ENCODE results near the gene KCNJ10.
A peak's percentile ranks its signal among the peaks of the same experiment; 100 is the strongest.
"Not testable (repeated sequence)": the region's sequence is repeated elsewhere in the genome, so short reads cannot be mapped to it uniquely, and the experiment has no call there.

KCNJ10 gene

DNA sequence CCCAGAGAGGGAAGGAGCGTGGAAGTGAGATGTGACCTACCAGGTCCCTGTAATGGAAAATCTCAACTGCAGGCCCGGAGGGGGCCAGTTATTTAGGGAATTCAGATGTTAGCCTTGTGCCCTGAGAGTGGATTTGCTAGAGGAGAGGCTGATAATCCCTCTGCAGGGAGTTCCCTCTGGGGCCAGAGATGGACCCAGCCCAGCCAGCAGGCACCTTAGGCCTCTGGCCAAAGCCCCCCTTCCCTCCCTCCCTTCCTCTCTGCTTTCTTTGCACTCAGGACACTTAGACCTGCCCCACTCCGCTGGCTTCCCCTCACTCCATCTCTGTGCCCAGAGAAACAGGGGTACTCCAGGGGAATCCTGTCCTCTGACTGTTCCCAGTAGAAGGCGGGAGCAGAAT, 44.1 kb upstream of the KCNJ10 start:
- no peak overlapping the region for H3K9ac ChIP-seq (ENCODE audit: low read depth, low read length)
- no peak for TF ChIP-seq CTCF (IDR thresholded peaks at IDR 0.05; ENCODE audit: borderline replicate concordance, extremely low read depth, low read length, poor library complexity, severe bottlenecking)
- no peak for TF ChIP-seq EZH2 (IDR thresholded peaks at IDR 0.05; ENCODE audit: borderline replicate concordance, low read depth, low read length, severe bottlenecking)
- no peaks in the 10 kb centered on the region for H3K79me2 ChIP-seq (ENCODE audit: insufficient read depth, low read length)
- no peak overlapping the region for H3K4me2 ChIP-seq (ENCODE audit: insufficient read depth, low read length)
- H4K20me1 ChIP-seq (ENCODE audit: insufficient read depth, low read length): no peaks in the 10 kb centered on the region
- H3K9me3 ChIP-seq (ENCODE audit: insufficient read depth, low read length, severe bottlenecking): no peaks in the 10 kb centered on the region
- no peaks in the 10 kb centered on the region for H3K4me1 ChIP-seq (ENCODE audit: insufficient read depth, low read length)
- DNase-seq (no peak), ATAC-seq (ENCODE audit: insufficient read depth, low read depth) (no peak)
- no peak overlapping the region for H3K4me3 ChIP-seq (ENCODE audit: low read depth in 1 of 2, low read length in 2 of 2)
- no peak overlapping the region for H3K27ac ChIP-seq (ENCODE audit: low read length)
- H2AFZ ChIP-seq (ENCODE audit: low read depth, low read length): no peak overlapping the region
- H3K27me3 ChIP-seq (ENCODE audit: insufficient read depth, low read length, poor library complexity): peaks cover 32% of the 10 kb centered on the region
- no peaks in the 10 kb centered on the region for H3K36me3 ChIP-seq (ENCODE audit: insufficient read depth, low read length)

- Histone ChIP-seq H3K9me3 (ENCODE audit: insufficient read depth, low read length, severe bottlenecking) (no peaks in the 10 kb centered on the region), H3K4me3 (ENCODE audit: low read depth in 1 of 2, low read length in 2 of 2) (no peak overlapping the region), H4K20me1 (ENCODE audit: insufficient read depth, low read length) (no peaks in the 10 kb centered on the region), H2AFZ (ENCODE audit: low read depth, low read length) (no peak overlapping the region), H3K9ac (ENCODE audit: low read depth, low read length) (no peak overlapping the region), H3K36me3 (ENCODE audit: insufficient read depth, low read length) (no peaks in the 10 kb centered on the region), H3K27ac (ENCODE audit: low read length) (no peak overlapping the region), H3K27me3 (ENCODE audit: insufficient read depth, low read length, poor library complexity) (peaks cover 28% of the 10 kb centered on the region), H3K4me2 (ENCODE audit: insufficient read depth, low read length) (no peak overlapping the region), H3K79me2 (ENCODE audit: insufficient read depth, low read length) (no peaks in the 10 kb centered on the region), H3K4me1 (ENCODE audit: insufficient read depth, low read length) (no peaks in the 10 kb centered on the region)
- no peak for DNase-seq
- ATAC-seq (ENCODE audit: insufficient read depth, low read depth): no peak
- TF ChIP-seq CTCF (IDR thresholded peaks at IDR 0.05; ENCODE audit: borderline replicate concordance, extremely low read depth, low read length, poor library complexity, severe bottlenecking) (no peak), EZH2 (IDR thresholded peaks at IDR 0.05; ENCODE audit: borderline replicate concordance, low read depth, low read length, severe bottlenecking) (no peak)
These were observed 43.4 kb upstream of the KCNJ10 start for GRCh38 chr1:160113407-160113806.

- Histone ChIP-seq H3K36me3 (ENCODE audit: insufficient read depth, low read length) (no peaks in the 10 kb centered on the region), H3K4me3 (ENCODE audit: low read depth in 1 of 2, low read length in 2 of 2) (no peak overlapping the region), H3K4me1 (ENCODE audit: insufficient read depth, low read length) (no peaks in the 10 kb centered on the region)
These were observed 42.4 kb upstream of the KCNJ10 start for GRCh38 chr1:160112357-160112756.

DNA sequence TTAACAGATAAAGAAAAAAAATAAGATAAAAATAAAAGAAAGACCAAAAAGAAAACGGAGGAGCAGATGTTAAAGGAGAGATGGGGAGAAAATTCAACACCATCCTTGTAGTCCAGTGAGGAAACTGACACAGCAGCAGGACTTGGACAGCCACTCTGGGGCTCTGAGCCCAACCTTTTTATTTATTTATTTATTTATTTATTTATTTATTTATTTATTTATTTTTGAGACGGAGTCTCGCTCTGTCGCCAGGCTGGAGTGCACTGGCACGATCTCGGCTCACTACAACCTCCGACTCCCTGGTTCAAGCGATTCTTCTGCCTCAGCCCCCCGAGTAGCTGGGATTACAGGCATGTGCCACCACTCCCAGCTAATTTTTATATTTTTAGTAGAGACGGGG, 41.5 kb upstream of the KCNJ10 start:
- not testable (repeated sequence) for H3K9me3 ChIP-seq (ENCODE audit: insufficient read depth, low read length, severe bottlenecking); H3K4me1 ChIP-seq (ENCODE audit: insufficient read depth, low read length); H3K36me3 ChIP-seq (ENCODE audit: insufficient read depth, low read length); H3K4me3 ChIP-seq (ENCODE audit: low read depth in 1 of 2, low read length in 2 of 2); H3K4me2 ChIP-seq (ENCODE audit: insufficient read depth, low read length); H4K20me1 ChIP-seq (ENCODE audit: insufficient read depth, low read length); H2AFZ ChIP-seq (ENCODE audit: low read depth, low read length); ATAC-seq (ENCODE audit: insufficient read depth, low read depth); H3K9ac ChIP-seq (ENCODE audit: low read depth, low read length); H3K79me2 ChIP-seq (ENCODE audit: insufficient read depth, low read length); DNase-seq; H3K27ac ChIP-seq (ENCODE audit: low read length)
- peaks cover 17% of the 10 kb centered on the region for H3K27me3 ChIP-seq (ENCODE audit: insufficient read depth, low read length, poor library complexity)

More at GRCh38 chr1:160112357-160112756, 42.4 kb upstream of the KCNJ10 start:
- Histone ChIP-seq H3K27me3 (ENCODE audit: insufficient read depth, low read length, poor library complexity) (peaks cover 24% of the 10 kb centered on the region), H3K9me3 (ENCODE audit: insufficient read depth, low read length, severe bottlenecking) (no peaks in the 10 kb centered on the region), H4K20me1 (ENCODE audit: insufficient read depth, low read length) (no peaks in the 10 kb centered on the region), H3K27ac (ENCODE audit: low read length) (no peak overlapping the region), H3K79me2 (ENCODE audit: insufficient read depth, low read length) (no peaks in the 10 kb centered on the region), H3K4me2 (ENCODE audit: insufficient read depth, low read length) (no peak overlapping the region), H2AFZ (ENCODE audit: low read depth, low read length) (no peak overlapping the region), H3K9ac (ENCODE audit: low read depth, low read length) (no peak overlapping the region)
- DNase-seq (no peak), ATAC-seq (ENCODE audit: insufficient read depth, low read depth) (peak; percentile 27; the same call in 1 of the 3 replicates)
- TF ChIP-seq CTCF (IDR thresholded peaks at IDR 0.05; ENCODE audit: borderline replicate concordance, extremely low read depth, low read length, poor library complexity, severe bottlenecking) (no peak), EZH2 (IDR thresholded peaks at IDR 0.05; ENCODE audit: borderline replicate concordance, low read depth, low read length, severe bottlenecking) (no peak)
